22Rv1 (cell line): ENCODE data around the gene SPC24.

Experiments
- H3K27ac ChIP-seq: fragments of 450-650 bp; 2 replicates; pipeline ENCODE4 v1.5.1; 2017
- CTCF ChIP-seq: fragments of 450-650 bp; IDR thresholded peaks from 2 replicates; pipeline ENCODE4 v1.5.1; 2017; ENCODE audit warnings: mild to moderate bottlenecking
- ZFX ChIP-seq: fragments of 450-650 bp; IDR thresholded peaks from 2 replicates; pipeline ENCODE4 v1.6.1; 2017; ENCODE audit warnings: antibody characterized with exemption, borderline replicate concordance

Gene SPC24

GRCh38 chr19:11115895-11116446, 39.6 kb downstream of the SPC24 start:
- TF ChIP-seq CTCF (no peak), ZFX (no peak)
- no peak overlapping the region for H3K27ac ChIP-seq

- TF ChIP-seq ZFX (no peak), CTCF (no peak)
- H3K27ac ChIP-seq, result no peak overlapping the region
These were observed 40.5 kb downstream of the SPC24 start for GRCh38 chr19:11115042-11115441.

- H3K27ac ChIP-seq, result no peak overlapping the region
- TF ChIP-seq CTCF (no peak), ZFX (no peak)
These were observed 42.4 kb downstream of the SPC24 start for GRCh38 chr19:11113140-11113708.

- TF ChIP-seq CTCF (no peak), ZFX (no peak)
These were observed 43.8 kb downstream of the SPC24 start for GRCh38 chr19:11111771-11112144.

GRCh38 chr19:11111117-11111770, 44.3 kb downstream of the SPC24 start:
- TF ChIP-seq ZFX, result no peak
- TF ChIP-seq CTCF, result no peak
- H3K27ac ChIP-seq, result no peak overlapping the region

More at GRCh38 chr19:11111771-11112144, 43.8 kb downstream of the SPC24 start:
- H3K27ac ChIP-seq, result no peak overlapping the region

- H3K27ac ChIP-seq, result no peak overlapping the region
These were observed 46.8 kb downstream of the SPC24 start for GRCh38 chr19:11108746-11109145.

More at GRCh38 chr19:11108746-11109145, 46.8 kb downstream of the SPC24 start:
- TF ChIP-seq ZFX (no peak), CTCF (no peak)
